PC-9 (cell line): Measurements from ENCODE around the gene C1orf216. TPM values are rescaled to one million over a fixed set of nuclear protein-coding genes. Genes with fewer than 3 reads are reported as not detected.
"Not testable (repeated sequence)": the region's sequence is repeated elsewhere in the genome, so short reads cannot be mapped to it uniquely, and the experiment has no call there.

ENCODE experiments used
- BruUV-seq: library from RNA; stranded (reverse); fragments of 400-500 nt; replicated peaks from 2 replicates; lab custom pipeline; 2021; lab: Mats Ljungman, UMichigan
- CTCF ChIA-PET: fragments of 300-600 bp; sonication (Branson Sonifier 250); formaldehyde crosslinking; loops from one replicate; lab custom pipeline; 2022; ENCODE audit warnings: antibody characterized with exemption; lab: Charles Lee
- POLR2A ChIA-PET: fragments of 300-600 bp; sonication (Branson Sonifier 250); formaldehyde crosslinking; loops from one replicate; lab custom pipeline; 2022; ENCODE audit warnings: antibody characterized with exemption; ENCODE audit not compliant: unreplicated experiment; lab: Charles Lee
- DNase-seq, 2 experiments: peaks; one replicate each; pipeline versions ENCODE4 v3.0.0 to v3.0.0-alpha.2; 2015 to 2022; ENCODE audit warnings: mixed read lengths in 1 of 2
- H2AFZ ChIP-seq: fragments of 200-600 bp; sonication (generic); 2 replicates; pipeline ENCODE4 v1.8.1; 2017; ENCODE audit warnings: antibody characterized with exemption
- H3F3A ChIP-seq: fragments of 200-600 bp; sonication (generic); 2 replicates; pipeline ENCODE4 v1.8.1; 2017; ENCODE audit warnings: antibody characterized with exemption, mild to moderate bottlenecking, low read depth; ENCODE audit not compliant: insufficient read depth
- H3K27ac ChIP-seq: fragments of 200-600 bp; sonication (generic); 2 replicates; pipeline ENCODE4 v1.6.1; 2016; ENCODE audit warnings: mixed run types
- H3K27me3 ChIP-seq: fragments of 200-600 bp; sonication (generic); 2 replicates; pipeline ENCODE4 v1.6.1; 2016; ENCODE audit warnings: low read depth, mixed run types; ENCODE audit not compliant: insufficient read depth
- H3K36me3 ChIP-seq: fragments of 200-600 bp; sonication (generic); 2 replicates; pipeline ENCODE4 v1.6.1; 2016; ENCODE audit warnings: low read depth, mixed run types
- H3K4me1 ChIP-seq: fragments of 200-600 bp; sonication (generic); replicated peaks from 2 replicates; pipeline ENCODE4 v1.6.1; 2016; ENCODE audit warnings: mixed run types; ENCODE audit not compliant: insufficient read depth
- H3K4me2 ChIP-seq: fragments of 200-600 bp; sonication (generic); 2 replicates; pipeline ENCODE4 v1.6.1; 2017; ENCODE audit warnings: mixed run types
- H3K4me3 ChIP-seq: fragments of 200-600 bp; sonication (generic); 2 replicates; pipeline ENCODE4 v1.6.1; 2016; ENCODE audit warnings: mixed run types
- H3K79me2 ChIP-seq: fragments of 200-600 bp; sonication (generic); 2 replicates; pipeline ENCODE4 v1.6.1; 2017; ENCODE audit warnings: low read depth, mixed run types
- H3K9me2 ChIP-seq: fragments of 200-600 bp; sonication (generic); 2 replicates; pipeline ENCODE4 v1.8.1; 2017; ENCODE audit warnings: mild to moderate bottlenecking; ENCODE audit not compliant: insufficient read depth
- H3K9me3 ChIP-seq: fragments of 200-600 bp; sonication (generic); 2 replicates; pipeline ENCODE4 v1.8.1; 2016; ENCODE audit warnings: low read depth; ENCODE audit not compliant: insufficient read depth
- H4K20me1 ChIP-seq: fragments of 200-600 bp; sonication (generic); 2 replicates; pipeline ENCODE4 v1.8.1; 2017; ENCODE audit not compliant: insufficient read depth
- CTCF ChIP-seq: fragments of 200-600 bp; sonication (generic); conservative IDR thresholded peaks from 2 replicates; pipeline ENCODE4 v1.6.1; 2017; ENCODE audit warnings: mixed run types, antibody characterized with exemption, mild to moderate bottlenecking, moderate library complexity
- EZH2 ChIP-seq: fragments of 200-600 bp; sonication (generic); IDR thresholded peaks from 2 replicates; pipeline ENCODE4 v1.8.0; 2017; ENCODE audit warnings: antibody characterized with exemption, low read depth
- intact Hi-C: fragments of 100-400 bp; cut with micrococcal nuclease; formaldehyde crosslinking; loops from one replicate; pipeline ENCODE4 v1.10.0; 2022; ENCODE audit not compliant: unreplicated experiment
- total RNA-seq: library from RNA; stranded (reverse); gene quantifications from 2 replicates; pipeline ENCODE4 v1.2.3, GENCODE V29; 2021

The C1orf216 gene
- total RNA-seq, 1 experiment from 2014 or later, result 7.6 TPM

- no peaks in the 10 kb centered on the region for H4K20me1 ChIP-seq
- POLR2A ChIA-PET, result no interaction called here
- no TSS peak for BruUV-seq
- no peaks in the 10 kb centered on the region for H3K9me3 ChIP-seq
- H3K27ac ChIP-seq, result no peak overlapping the region
- no peak overlapping the region for H2AFZ ChIP-seq
- H3K4me1 ChIP-seq, result no peaks in the 10 kb centered on the region
- CTCF ChIA-PET, result no interaction called here
- no peak overlapping the region for H3K4me2 ChIP-seq
- H3F3A ChIP-seq, result no peaks in the 10 kb centered on the region
- H3K4me3 ChIP-seq, result no peak overlapping the region
- no peaks in the 10 kb centered on the region for H3K79me2 ChIP-seq
- no peaks in the 10 kb centered on the region for H3K9me2 ChIP-seq
- peaks cover 93% of the 10 kb centered on the region for H3K27me3 ChIP-seq
- TF ChIP-seq EZH2, result no peak
- no peak for DNase-seq
- intact Hi-C loops, result no loop called here
- no peaks in the 10 kb centered on the region for H3K36me3 ChIP-seq
Measured at GRCh38 chr1:35692317-35692716, 26.4 kb downstream of the C1orf216 start.

- Histone ChIP-seq H3K4me2 (no peak overlapping the region), H3K36me3 (no peaks in the 10 kb centered on the region), H3K4me3 (no peak overlapping the region), H3K79me2 (no peaks in the 10 kb centered on the region), H3K27me3 (peaks cover 95% of the 10 kb centered on the region), H3K4me1 (no peaks in the 10 kb centered on the region), H4K20me1 (no peaks in the 10 kb centered on the region), H3K9me2 (no peaks in the 10 kb centered on the region), H3K9me3 (no peaks in the 10 kb centered on the region), H3F3A (no peaks in the 10 kb centered on the region), H3K27ac (no peak overlapping the region), H2AFZ (no peak overlapping the region)
- CTCF ChIA-PET, result no interaction called here
- intact Hi-C loops, result no loop called here
- DNase-seq, result no peak
- no TSS peak for BruUV-seq
- POLR2A ChIA-PET, result no interaction called here
- TF ChIP-seq CTCF, result no peak
- TF ChIP-seq EZH2, result no peak
Measured at GRCh38 chr1:35691571-35692220, 27.0 kb downstream of the C1orf216 start.

- Histone ChIP-seq H2AFZ (no peak overlapping the region), H3K4me1 (no peaks in the 10 kb centered on the region), H3K27me3 (peaks cover 97% of the 10 kb centered on the region), H4K20me1 (no peaks in the 10 kb centered on the region), H3K36me3 (no peaks in the 10 kb centered on the region), H3K79me2 (no peaks in the 10 kb centered on the region), H3K9me2 (no peaks in the 10 kb centered on the region), H3K4me2 (no peak overlapping the region), H3K9me3 (no peaks in the 10 kb centered on the region), H3K27ac (no peak overlapping the region), H3K4me3 (no peak overlapping the region), H3F3A (no peaks in the 10 kb centered on the region)
- BruUV-seq, result no TSS peak
- ChIA-PET CTCF (no interaction called here), POLR2A (no interaction called here)
- TF ChIP-seq EZH2, result no peak
- no peak for TF ChIP-seq CTCF
- intact Hi-C loops, result no loop called here
- no peak for DNase-seq
Measured at GRCh38 chr1:35691080-35691479, 27.6 kb downstream of the C1orf216 start.

GRCh38 chr1:35690103-35690502 is 28.6 kb downstream of the C1orf216 start:
- BruUV-seq, POLR2A ChIA-PET, DNase-seq, H3K4me1 ChIP-seq, CTCF ChIA-PET, H3K79me2 ChIP-seq, H3K27ac ChIP-seq, H3K36me3 ChIP-seq, H4K20me1 ChIP-seq, intact Hi-C loops, H3K4me3 ChIP-seq, H3F3A ChIP-seq, H3K4me2 ChIP-seq, H3K9me3 ChIP-seq, H2AFZ ChIP-seq, H3K9me2 ChIP-seq: not testable (repeated sequence)
- H3K27me3 ChIP-seq, result peaks cover 97% of the 10 kb centered on the region
